HepG2 (cell line): ENCODE results near the gene ZSCAN2. TPM values are rescaled to one million over a fixed set of nuclear protein-coding genes. Genes with fewer than 3 reads are reported as not detected.

ENCODE experiments used
- BORCS8-MEF2B ChIP-seq: sonication (generic); formaldehyde crosslinking; IDR thresholded peaks from 2 replicates; pipeline ENCODE4 v1.8.0; 2022; ENCODE audit warnings: mild to moderate bottlenecking, missing genetic modification reagents
- CENPT ChIP-seq: sonication (generic); formaldehyde crosslinking; IDR thresholded peaks from 2 replicates; pipeline ENCODE4 v1.8.0; 2022; ENCODE audit warnings: low read depth, mild to moderate bottlenecking, moderate library complexity, missing genetic modification reagents
- HOXA5 ChIP-seq: sonication (generic); formaldehyde crosslinking; IDR thresholded peaks from 2 replicates; pipeline ENCODE4 v1.4.0; 2020; ENCODE audit warnings: missing genetic modification reagents
- KLF15 ChIP-seq: sonication (generic); formaldehyde crosslinking; IDR thresholded peaks from 2 replicates; pipeline ENCODE4 v1.8.1; 2023; ENCODE audit warnings: borderline replicate concordance, mild to moderate bottlenecking, inconsistent platforms, missing genetic modification reagents, mixed read lengths
- MIER2 ChIP-seq: IDR thresholded peaks from 2 replicates; pipeline ENCODE4 v1.6.1; 2016; ENCODE audit warnings: missing biosample characterization, missing genetic modification reagents
- NCOR1 ChIP-seq: fragments of 200-600 bp; sonication (generic); IDR thresholded peaks from 2 replicates; pipeline ENCODE4 v1.7.0; 2017; ENCODE audit warnings: antibody characterized with exemption, low read length, borderline replicate concordance
- ONECUT2 ChIP-seq: sonication (generic); formaldehyde crosslinking; IDR thresholded peaks from 2 replicates; pipeline ENCODE4 v1.4.0; 2020; ENCODE audit warnings: missing genetic modification reagents
- REXO4 ChIP-seq: sonication (generic); formaldehyde crosslinking; IDR thresholded peaks from 2 replicates; pipeline ENCODE4 v1.8.0; 2022; ENCODE audit warnings: missing genetic modification reagents, mild to moderate bottlenecking, borderline replicate concordance
- SAP130 ChIP-seq: IDR thresholded peaks from 2 replicates; pipeline ENCODE4 v1.6.1; 2016; ENCODE audit warnings: low read depth
- SP2 ChIP-seq: sonication (generic); formaldehyde crosslinking; IDR thresholded peaks from 2 replicates; pipeline ENCODE4 v1.5.1; 2020; ENCODE audit warnings: mild to moderate bottlenecking, missing genetic modification reagents
- SPEN ChIP-seq: sonication (generic); formaldehyde crosslinking; IDR thresholded peaks from 2 replicates; pipeline ENCODE4 v1.5.1; 2020; ENCODE audit warnings: low read depth, mild to moderate bottlenecking, missing genetic modification reagents
- ZNF205 ChIP-seq: IDR thresholded peaks from 2 replicates; pipeline ENCODE4 v1.6.1; 2018; ENCODE audit warnings: missing biosample characterization, missing genetic modification reagents
- ZNF33B ChIP-seq: sonication (generic); formaldehyde crosslinking; IDR thresholded peaks from 2 replicates; pipeline ENCODE4 v1.5.1; 2020; ENCODE audit warnings: mild to moderate bottlenecking, missing genetic modification reagents
- ZNF562 ChIP-seq: sonication (generic); formaldehyde crosslinking; IDR thresholded peaks from 2 replicates; pipeline ENCODE4 v1.8.0; 2022; ENCODE audit warnings: missing genetic modification reagents, borderline replicate concordance
- ZNF567 ChIP-seq: sonication (generic); formaldehyde crosslinking; IDR thresholded peaks from 2 replicates; pipeline ENCODE4 v1.8.1; 2023; ENCODE audit warnings: mild to moderate bottlenecking, missing genetic modification reagents, borderline replicate concordance
- polyA plus RNA-seq, 8 experiments: library from polyadenylated mRNA; depleted of rRNA in 3 of 8; stranded (reverse) in 7 of 8; unstranded in 1 of 8; fragments of >200 nt; fragmentation: Illumina TruSeq in 4 of 8; extraction: Trizol in 4 of 8; gene quantifications; 2 replicates each; pipeline versions ENCODE4 v1.2.1 to v1.2.3, GENCODE V29; 2011 to 2016; ENCODE audit warnings: low read depth in 4 of 8, missing spikeins in 1 of 8, mixed read lengths in 1 of 8; ENCODE audit not compliant: insufficient read depth in 1 of 8
- total RNA-seq, 5 experiments: library from RNA; depleted of rRNA; stranded (reverse); fragments of >200 nt; fragmentation: Illumina TruSeq; extraction: Trizol; gene quantifications; 2 replicates each; pipeline ENCODE4 v1.2.3, GENCODE V29; 2016; ENCODE audit warnings: low read depth in 1 of 5
- TF ChIP-seq, protein P1 (sequence below): sonication (generic); formaldehyde crosslinking; IDR thresholded peaks from 2 replicates; pipeline ENCODE4 v1.4.0; 2020; ENCODE audit warnings: missing genetic modification reagents
- TF ChIP-seq, protein P2 (sequence below): sonication (generic); formaldehyde crosslinking; IDR thresholded peaks from 2 replicates; pipeline ENCODE4 v1.5.1; 2020; ENCODE audit warnings: mild to moderate bottlenecking, missing genetic modification reagents
- TF ChIP-seq, protein P3 (sequence below): sonication (generic); formaldehyde crosslinking; IDR thresholded peaks from 2 replicates; pipeline ENCODE4 v1.8.0; 2022; ENCODE audit warnings: missing genetic modification reagents, mild to moderate bottlenecking, borderline replicate concordance
- TF ChIP-seq, protein P4 (sequence below): IDR thresholded peaks from 2 replicates; pipeline ENCODE4 v1.6.1; 2012; ENCODE audit warnings: inconsistent platforms

The ZSCAN2 gene
- total and polyA plus RNA-seq, 2 of the 13 experiments (the other 11 are each of a cell fraction or from before 2014, with no cell fraction given), result 11.4 to 21.5 TPM

DNA sequence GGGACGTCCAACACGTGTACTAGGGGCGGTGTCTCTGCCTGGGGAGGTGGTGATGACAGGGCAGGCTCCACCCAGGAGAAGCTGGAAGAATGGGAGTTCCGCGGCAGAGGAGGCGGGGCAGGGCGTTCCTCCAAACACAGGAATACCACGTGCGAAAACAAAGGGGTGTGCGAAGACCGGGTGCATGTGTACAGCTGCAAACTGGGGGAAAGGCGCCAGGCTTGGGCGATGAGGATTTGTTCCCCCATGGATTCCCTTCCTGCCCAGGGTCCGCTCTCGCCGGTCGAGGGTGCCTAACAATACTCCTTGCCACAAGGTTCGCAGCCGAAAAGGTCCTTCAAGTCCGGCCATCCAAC is 500 bp upstream of the ZSCAN2 start (continued):
- TF ChIP-seq KLF15 (CRISPR knock-in tag), result 0 out of 2 replicates have a peak, but pooled peaks have one; percentile 52
- TF ChIP-seq, protein P1, sequence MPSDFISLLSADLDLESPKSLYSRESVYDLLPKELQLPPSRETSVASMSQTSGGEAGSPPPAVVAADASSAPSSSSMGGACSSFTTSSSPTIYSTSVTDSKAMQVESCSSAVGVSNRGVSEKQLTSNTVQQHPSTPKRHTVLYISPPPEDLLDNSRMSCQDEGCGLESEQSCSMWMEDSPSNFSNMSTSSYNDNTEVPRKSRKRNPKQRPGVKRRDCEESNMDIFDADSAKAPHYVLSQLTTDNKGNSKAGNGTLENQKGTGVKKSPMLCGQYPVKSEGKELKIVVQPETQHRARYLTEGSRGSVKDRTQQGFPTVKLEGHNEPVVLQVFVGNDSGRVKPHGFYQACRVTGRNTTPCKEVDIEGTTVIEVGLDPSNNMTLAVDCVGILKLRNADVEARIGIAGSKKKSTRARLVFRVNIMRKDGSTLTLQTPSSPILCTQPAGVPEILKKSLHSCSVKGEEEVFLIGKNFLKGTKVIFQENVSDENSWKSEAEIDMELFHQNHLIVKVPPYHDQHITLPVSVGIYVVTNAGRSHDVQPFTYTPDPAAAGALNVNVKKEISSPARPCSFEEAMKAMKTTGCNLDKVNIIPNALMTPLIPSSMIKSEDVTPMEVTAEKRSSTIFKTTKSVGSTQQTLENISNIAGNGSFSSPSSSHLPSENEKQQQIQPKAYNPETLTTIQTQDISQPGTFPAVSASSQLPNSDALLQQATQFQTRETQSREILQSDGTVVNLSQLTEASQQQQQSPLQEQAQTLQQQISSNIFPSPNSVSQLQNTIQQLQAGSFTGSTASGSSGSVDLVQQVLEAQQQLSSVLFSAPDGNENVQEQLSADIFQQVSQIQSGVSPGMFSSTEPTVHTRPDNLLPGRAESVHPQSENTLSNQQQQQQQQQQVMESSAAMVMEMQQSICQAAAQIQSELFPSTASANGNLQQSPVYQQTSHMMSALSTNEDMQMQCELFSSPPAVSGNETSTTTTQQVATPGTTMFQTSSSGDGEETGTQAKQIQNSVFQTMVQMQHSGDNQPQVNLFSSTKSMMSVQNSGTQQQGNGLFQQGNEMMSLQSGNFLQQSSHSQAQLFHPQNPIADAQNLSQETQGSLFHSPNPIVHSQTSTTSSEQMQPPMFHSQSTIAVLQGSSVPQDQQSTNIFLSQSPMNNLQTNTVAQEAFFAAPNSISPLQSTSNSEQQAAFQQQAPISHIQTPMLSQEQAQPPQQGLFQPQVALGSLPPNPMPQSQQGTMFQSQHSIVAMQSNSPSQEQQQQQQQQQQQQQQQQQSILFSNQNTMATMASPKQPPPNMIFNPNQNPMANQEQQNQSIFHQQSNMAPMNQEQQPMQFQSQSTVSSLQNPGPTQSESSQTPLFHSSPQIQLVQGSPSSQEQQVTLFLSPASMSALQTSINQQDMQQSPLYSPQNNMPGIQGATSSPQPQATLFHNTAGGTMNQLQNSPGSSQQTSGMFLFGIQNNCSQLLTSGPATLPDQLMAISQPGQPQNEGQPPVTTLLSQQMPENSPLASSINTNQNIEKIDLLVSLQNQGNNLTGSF (CRISPR knock-in tag), result 0 out of 2 replicates have a peak, but pooled peaks have one; percentile 57
- peak; percentile 38; the same call in 1 of the 2 replicates for TF ChIP-seq ONECUT2 (CRISPR knock-in tag)
- TF ChIP-seq ZNF33B (CRISPR knock-in tag), result 0 out of 2 replicates have a peak, but pooled peaks have one; percentile 1
- TF ChIP-seq, protein P2, sequence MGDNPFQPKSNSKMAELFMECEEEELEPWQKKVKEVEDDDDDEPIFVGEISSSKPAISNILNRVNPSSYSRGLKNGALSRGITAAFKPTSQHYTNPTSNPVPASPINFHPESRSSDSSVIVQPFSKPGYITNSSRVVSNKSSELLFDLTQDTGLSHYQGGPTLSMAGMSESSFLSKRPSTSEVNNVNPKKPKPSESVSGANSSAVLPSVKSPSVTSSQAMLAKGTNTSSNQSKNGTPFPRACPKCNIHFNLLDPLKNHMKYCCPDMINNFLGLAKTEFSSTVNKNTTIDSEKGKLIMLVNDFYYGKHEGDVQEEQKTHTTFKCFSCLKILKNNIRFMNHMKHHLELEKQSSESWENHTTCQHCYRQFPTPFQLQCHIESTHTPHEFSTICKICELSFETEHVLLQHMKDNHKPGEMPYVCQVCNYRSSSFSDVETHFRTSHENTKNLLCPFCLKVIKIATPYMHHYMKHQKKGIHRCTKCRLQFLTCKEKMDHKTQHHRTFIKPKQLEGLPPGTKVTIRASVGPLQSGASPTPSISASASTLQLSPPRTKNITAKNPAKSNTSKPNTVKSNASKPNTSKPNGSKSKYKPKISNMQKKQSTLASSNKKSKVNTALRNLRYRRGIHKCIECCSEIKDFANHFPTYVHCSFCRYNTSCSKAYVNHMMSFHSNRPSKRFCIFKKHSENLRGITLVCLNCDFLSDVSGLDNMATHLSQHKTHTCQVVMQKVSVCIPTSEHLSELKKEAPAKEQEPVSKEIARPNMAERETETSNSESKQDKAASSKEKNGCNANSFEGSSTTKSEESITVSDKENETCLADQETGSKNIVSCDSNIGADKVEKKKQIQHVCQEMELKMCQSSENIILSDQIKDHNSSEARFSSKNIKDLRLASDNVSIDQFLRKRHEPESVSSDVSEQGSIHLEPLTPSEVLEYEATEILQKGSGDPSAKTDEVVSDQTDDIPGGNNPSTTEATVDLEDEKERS (CRISPR knock-in tag), result peak; percentile 48
- 0 out of 2 replicates have a peak, but pooled peaks have one; percentile 38 for TF ChIP-seq REXO4 (CRISPR knock-in tag)
- no peak for TF ChIP-seq ZNF205 (CRISPR knock-in tag)
- TF ChIP-seq HOXA5 (CRISPR knock-in tag), result peak; percentile 24; the same call in 1 of the 2 replicates
- 0 out of 2 replicates have a peak, but pooled peaks have one; percentile 6 for TF ChIP-seq SPEN (CRISPR knock-in tag)
- TF ChIP-seq NCOR1, result peak; percentile 18; the same call in 1 of the 2 replicates
- peak; percentile 92 for TF ChIP-seq BORCS8-MEF2B (CRISPR knock-in tag)
- TF ChIP-seq, protein P3, sequence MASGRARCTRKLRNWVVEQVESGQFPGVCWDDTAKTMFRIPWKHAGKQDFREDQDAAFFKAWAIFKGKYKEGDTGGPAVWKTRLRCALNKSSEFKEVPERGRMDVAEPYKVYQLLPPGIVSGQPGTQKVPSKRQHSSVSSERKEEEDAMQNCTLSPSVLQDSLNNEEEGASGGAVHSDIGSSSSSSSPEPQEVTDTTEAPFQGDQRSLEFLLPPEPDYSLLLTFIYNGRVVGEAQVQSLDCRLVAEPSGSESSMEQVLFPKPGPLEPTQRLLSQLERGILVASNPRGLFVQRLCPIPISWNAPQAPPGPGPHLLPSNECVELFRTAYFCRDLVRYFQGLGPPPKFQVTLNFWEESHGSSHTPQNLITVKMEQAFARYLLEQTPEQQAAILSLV (CRISPR knock-in tag), result peak; percentile 63; the same call in 1 of the 2 replicates
- no peak for TF ChIP-seq MIER2 (CRISPR knock-in tag)
- TF ChIP-seq CENPT (CRISPR knock-in tag), result peak; percentile 48; the same call in 1 of the 2 replicates
- TF ChIP-seq SP2 (CRISPR knock-in tag), result no peak
- TF ChIP-seq, protein P4, sequence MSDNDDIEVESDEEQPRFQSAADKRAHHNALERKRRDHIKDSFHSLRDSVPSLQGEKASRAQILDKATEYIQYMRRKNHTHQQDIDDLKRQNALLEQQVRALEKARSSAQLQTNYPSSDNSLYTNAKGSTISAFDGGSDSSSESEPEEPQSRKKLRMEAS, result peak; percentile 99
- 0 out of 2 replicates have a peak, but pooled peaks have one; percentile 19 for TF ChIP-seq ZNF562 (CRISPR knock-in tag)
- no peak for TF ChIP-seq ZNF567 (CRISPR knock-in tag)
- peak; percentile 65; the same call in 1 of the 2 replicates for TF ChIP-seq SAP130
